Putamen (tissue), 1 donor: ENCODE data around the gene KCNJ11.
A peak's percentile ranks its signal among the peaks of the same experiment; 100 is the strongest.

Source experiments
- DNase-seq: peaks from one replicate; pipeline ENCODE4 v3.0.0-alpha.2; 2016; ENCODE audit warnings: low spot score

The KCNJ11 gene

GRCh38 chr11:17391493-17392355 is 3.3 kb upstream of the KCNJ11 start:
- DNase-seq = no peak

DNA sequence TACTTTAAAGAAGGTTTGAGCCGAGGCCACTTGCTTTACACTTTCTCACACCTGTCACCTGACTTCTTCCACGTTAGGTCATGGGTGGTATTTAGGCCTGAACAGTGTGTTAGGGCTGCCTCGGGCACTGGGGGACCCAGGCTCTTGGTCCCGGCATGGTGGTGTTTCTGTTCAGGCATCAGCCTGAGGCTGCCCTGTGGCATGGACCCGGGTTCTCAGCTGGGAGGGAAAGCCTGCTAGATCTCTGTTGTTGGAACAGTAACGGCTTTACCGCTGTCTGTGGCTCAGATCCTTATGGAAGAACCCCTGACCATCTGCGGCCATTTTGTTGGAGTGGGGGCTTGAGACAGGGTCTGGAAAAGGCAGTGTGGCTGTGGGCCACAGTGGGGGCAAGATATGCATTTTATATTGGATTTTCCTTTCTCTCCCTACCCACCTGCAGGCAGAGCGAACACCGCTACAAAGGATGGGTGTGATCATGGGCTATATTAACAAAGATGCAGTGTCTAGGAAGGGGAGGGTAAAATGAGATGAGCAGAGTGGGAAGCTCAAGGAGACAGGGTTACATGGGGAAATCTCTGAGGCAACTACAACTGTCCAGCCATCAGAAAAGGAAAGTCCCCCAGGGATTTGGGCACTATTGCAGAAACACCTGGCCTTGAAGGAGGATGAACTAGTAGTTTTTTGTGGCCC is 1.6 kb upstream of the KCNJ11 start:
- no peak for DNase-seq

- DNase-seq = peak; percentile 53
These were observed 925 bp upstream of the KCNJ11 start for GRCh38 chr11:17389211-17389956.

GRCh38 chr11:17387811-17388210 is 648 bp downstream of the KCNJ11 start:
- DNase-seq = no peak

GRCh38 chr11:17387254-17387653 is 1.2 kb downstream of the KCNJ11 start:
- no peak for DNase-seq

DNA sequence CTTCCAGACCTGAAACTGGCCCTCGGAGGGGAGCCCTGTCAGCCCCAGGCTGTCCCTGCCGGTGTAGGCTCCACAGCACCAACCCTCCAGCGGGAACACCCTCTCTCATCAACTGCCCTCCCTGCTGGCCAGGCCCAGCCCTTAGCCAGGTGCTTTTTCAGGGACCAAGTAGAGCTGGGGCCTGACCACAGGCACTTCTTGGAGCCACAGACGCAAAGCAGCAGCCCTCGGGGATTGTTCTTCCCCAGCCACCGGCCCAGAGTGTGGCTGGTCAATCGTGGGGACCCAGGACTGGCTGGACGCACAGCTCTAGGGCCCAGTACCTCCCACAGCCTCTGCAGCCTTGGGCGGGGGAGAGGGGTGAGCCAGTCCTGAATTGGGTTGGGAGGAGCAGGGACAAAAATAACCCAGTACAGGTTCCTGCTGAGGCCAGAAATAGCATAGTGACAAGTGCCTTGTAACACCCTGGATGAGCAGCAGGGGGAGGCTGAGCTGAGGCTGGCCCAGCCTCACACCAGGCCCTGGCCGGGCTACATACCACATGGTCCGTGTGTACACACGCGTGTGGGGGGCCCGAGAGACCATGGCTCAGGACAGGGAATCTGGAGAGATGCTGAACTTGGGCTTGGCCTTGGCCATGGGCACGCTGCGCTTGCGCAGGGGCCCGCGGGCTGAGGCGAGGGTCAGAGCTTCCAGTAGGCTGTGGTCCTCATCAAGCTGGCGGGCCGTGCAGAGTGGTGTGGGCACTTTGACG is 2.0 kb downstream of the KCNJ11 start:
- DNase-seq = peak; percentile 58

DNA sequence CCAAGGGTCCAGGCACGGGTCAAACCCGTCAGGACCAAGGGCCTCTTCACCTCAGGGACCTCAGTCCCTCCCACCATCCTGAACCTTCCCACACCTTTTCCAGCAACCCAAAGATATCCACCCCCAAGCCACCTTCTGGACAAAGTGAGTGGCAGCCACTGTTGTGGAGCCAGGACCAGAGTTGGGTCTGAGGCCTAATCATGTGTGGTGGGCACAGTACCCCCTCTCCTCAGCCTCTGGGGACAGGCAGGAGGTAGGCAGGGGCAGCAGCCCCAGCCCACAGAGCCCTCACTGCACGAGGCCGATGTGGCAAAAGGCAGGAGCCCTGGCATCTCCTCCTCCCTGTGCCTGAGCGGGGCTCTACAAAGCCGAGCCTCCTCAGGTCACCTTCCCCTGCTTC is 2.5 kb downstream of the KCNJ11 start:
- no peak for DNase-seq

DNA sequence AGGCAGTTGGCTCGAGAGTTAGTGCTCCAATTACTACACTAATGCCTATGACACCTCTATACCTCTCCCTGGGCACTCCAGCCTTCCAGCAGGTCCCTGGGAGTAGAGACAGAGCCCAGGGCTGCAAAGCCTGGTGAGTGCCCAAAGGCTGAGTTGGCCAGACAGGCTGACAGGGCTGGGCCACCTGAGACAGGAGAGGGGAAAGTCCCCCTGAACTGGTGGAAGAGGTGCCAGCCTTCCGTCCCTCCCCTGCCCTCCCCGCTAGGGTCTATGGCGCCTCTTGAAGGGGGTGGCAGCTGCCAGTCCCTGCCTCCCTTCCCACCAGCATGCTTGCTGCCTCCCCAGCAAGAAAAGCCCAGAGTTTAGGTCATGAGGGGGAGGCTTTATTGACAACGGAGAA is 3.0 kb downstream of the KCNJ11 start:
- DNase-seq = no peak

DNA sequence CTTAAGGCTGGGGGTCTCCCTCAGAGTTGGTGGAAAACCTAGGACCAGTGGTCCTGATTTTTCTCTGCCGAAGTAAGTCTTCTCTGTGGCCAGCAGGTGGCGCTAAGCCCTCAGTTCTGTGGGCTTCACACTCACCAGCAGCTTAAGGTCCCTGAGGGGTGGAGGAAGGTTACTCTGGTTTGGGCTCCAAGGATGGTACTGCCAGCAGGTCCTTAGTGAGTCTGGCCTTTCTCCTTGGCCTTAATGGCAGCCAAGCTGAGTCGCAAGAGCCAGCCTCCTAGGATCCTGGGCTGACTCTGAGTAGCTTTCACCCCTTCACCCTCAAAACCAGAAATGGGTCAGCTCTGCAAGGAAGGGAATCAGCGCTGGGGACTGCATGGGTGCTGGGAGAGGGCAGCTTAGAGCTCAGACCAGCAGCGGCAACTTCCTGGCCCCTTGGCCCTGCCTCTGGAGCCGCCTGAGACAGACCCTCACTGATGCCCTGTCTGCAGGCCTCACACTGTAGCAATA is 4.4 kb downstream of the KCNJ11 start:
- peak; percentile 83 for DNase-seq

DNA sequence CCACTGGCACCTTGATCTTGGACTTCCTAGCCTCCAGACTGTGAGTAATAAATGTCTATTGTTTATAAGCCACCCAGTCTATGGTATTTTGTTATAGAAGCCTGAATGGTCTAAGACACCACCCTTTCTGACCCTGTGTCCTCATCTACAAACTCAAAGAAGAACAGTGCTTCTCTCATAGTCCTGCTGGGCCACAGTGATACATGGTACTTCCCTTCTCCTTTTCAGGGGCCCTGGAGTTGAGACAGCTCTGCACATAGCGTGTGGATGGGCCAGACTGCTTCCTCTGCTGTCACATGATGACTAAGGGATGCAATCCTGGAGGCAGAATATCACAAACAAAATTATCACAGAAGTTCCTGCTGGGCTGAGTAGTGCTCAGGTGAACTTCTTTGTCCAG is 5.0 kb downstream of the KCNJ11 start:
- DNase-seq = no peak

GRCh38 chr11:17382046-17382728 is 6.3 kb downstream of the KCNJ11 start:
- DNase-seq = no peak

- DNase-seq = no peak
These were observed 7.3 kb downstream of the KCNJ11 start for GRCh38 chr11:17381156-17381555.

DNA sequence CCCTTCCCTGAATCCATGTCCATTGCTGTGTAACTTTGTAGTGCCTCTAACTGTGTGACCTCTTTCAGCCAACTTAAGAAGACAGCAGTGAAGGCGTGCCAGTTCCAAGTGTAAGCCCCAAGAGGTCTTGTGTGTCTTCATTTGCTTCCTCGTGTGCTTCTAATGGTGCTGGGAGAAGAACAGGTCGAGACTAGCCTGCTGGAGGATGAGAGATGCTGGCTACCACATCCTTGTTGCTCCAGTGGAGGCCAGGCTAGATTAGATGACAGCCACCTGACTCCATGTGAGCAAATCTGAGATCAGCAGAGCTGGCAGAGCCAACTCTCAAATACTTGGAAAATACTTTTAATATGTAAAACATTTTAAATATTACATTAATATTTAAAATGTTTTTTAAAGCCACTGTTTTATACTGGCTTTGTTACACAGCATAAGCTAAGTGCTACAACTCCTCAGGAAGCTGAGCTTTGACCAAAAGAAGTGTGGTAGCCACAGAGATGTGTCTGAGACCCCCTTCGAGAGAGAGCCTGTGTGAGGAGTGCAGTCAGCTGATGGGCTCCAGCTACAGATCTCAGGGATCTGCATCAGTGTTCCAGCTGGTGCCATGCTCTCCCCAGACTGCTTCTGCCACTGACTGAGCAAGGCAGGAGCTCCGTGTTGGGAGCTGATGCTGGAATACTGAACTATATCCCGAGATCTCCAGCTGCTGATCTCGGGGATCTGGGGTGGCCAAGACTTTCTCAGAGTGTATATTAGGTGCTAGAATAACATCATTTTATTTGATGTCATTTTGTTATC is 8.9 kb downstream of the KCNJ11 start:
- no peak for DNase-seq

DNA sequence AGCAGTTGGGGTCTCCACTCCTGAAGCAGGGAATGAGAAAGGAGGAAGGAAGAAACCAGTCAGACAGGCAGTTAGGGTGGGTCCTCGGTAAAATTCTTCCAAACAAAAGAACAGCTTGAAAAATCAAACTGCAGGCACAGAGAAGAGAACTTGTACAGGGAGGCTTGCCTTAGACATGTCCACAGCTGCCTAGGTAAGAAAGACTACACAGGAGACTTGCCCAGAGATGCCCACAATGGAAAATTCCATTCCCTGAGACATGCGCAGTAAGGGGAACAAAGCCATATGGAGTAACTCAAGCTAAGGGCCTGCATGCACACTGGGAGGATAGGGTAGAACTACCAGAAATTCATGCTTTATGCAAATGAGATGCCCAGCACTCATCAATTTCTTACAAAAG is 9.8 kb downstream of the KCNJ11 start:
- no peak for DNase-seq

DNA sequence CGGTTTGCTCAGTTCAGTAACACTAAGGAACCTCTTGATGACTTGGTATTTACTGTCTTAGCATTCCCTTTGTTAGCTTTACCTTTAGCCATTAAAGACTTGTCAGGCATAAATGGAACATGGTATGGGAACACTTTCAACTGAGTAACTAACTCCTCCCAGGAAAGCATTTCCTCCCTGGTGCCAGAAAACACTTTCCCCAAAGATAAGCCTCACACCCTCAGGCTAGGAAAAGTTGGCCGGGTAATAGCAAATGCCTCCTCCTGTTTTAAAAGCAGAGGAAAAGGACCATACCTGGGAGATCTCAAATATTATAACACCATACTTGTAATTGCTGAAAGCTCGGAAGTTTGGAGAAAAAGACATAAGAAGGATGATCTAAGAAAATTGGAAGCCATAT is 12.0 kb downstream of the KCNJ11 start:
- no peak for DNase-seq

- no peak for DNase-seq
These were observed 12.9 kb downstream of the KCNJ11 start for GRCh38 chr11:17375547-17375946.

GRCh38 chr11:17371614-17372013 is 16.8 kb downstream of the KCNJ11 start:
- DNase-seq = no peak

DNA sequence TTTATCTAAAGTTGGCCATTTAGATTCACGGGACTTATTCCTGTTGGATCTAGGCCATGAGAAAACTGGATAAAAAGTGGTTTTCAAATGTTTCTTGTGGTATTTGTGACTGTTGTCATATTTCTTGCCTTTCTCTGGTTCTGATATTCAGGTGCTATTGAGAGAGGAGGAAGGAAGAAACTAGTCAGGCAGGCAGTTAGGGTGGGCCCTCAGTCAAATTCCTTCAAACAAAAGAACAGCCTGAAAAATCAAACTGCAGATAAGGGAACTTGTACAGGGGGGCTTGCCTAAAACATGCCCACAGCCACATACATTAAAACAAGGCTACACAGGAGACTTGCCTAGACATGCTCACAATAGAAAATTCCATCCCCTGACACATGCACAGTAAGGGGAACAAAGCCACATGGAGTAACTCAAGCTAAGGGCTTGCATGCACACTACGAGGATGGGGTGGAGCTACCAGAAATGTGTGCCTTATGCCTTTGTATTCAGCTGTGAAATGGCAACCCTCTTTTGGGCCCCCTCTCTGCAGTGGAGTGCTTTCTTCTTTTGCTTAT is 18.7 kb downstream of the KCNJ11 start:
- DNase-seq = no peak

DNA sequence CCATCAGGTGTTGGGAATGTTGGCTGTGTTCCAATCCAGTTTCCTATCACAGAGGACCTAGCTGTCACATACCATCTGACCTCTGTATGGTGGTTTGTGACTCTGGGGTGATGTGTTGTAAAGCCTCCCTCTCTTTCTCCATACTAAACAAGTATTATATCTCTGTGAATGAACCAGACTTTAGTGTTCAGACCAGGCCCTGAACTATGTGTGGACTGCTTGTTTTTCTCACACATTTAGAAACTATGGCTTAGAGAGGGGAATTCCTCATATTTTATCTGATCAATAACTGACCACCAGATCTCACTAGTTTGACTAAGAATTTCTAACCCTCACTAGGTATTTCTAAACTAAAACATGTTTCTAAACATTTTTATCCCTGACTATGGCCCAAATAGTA is 19.4 kb downstream of the KCNJ11 start:
- DNase-seq = no peak

GRCh38 chr11:17368551-17368950 is 19.9 kb downstream of the KCNJ11 start:
- DNase-seq = no peak
